ENCODE data around the gene LSAMP.
A peak's percentile ranks its signal among the peaks of the same experiment; 100 is the strongest.
"Not testable (repeated sequence)": the region's sequence is repeated elsewhere in the genome, so short reads cannot be mapped to it uniquely, and the experiment has no call there.

The LSAMP gene

GRCh38 chr3:115834068-115834467 lies 611.2 kb downstream of the LSAMP start:
- DNase-seq (ENCODE audit: low read depth) = peak; percentile 84

GRCh38 chr3:115833074-115833473 lies 612.2 kb downstream of the LSAMP start:
- DNase-seq (ENCODE audit: low read depth) = no peak

GRCh38 chr3:115832265-115832664 lies 613.0 kb downstream of the LSAMP start:
- DNase-seq (ENCODE audit: low read depth) = no peak

- no peak for DNase-seq (ENCODE audit: low read depth)
These were observed 613.4 kb downstream of the LSAMP start for GRCh38 chr3:115831864-115832263.

GRCh38 chr3:115830764-115831395 lies 614.4 kb downstream of the LSAMP start:
- no peak for DNase-seq (ENCODE audit: low read depth)

DNA sequence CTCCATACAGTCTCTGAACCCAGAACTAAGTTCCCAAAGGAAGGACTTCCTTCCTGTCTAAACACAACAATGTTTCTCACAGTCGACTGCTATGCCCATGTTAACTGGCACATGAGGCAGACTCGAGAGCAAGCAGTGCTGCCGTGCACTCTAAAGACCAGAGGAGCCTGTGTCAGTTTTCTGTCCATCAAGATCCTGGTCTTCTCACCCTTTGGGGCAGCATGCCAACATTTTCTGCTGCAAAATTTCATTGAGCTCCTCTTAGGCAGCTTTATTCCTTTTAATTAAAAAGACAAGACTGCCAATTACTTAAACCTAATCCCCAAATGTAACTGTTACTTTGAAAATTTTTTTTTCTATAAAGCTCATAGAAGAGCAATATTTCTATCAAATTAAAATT lies 616.9 kb downstream of the LSAMP start:
- DNase-seq (ENCODE audit: low read depth) = no peak

- DNase-seq (ENCODE audit: low read depth) = no peak
These were observed 617.8 kb downstream of the LSAMP start for GRCh38 chr3:115827495-115827894.

GRCh38 chr3:115825046-115825445 lies 620.2 kb downstream of the LSAMP start:
- DNase-seq (ENCODE audit: low read depth) = peak; percentile 31

DNA sequence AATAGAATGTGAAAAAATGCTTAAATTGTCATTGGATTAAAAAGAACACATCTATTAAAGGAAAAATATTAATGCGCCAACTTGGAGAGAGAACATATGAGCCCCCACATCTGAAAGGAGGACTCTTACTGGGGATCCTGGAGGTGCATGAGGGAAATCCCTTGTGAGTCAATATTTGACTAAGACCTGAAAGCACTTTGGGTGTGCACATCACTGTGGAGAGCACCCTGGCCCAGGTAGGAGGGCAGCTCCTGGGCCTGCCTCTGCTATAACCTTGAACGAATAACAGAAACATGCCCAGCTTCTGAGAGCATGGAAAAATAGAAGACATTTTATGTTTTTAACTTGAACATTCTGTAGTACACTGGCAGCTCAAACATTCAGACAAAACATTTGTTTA lies 622.2 kb downstream of the LSAMP start:
- no peak for DNase-seq (ENCODE audit: low read depth)

- DNase-seq (ENCODE audit: low read depth) = no peak
These were observed 622.7 kb downstream of the LSAMP start for GRCh38 chr3:115822579-115822978.

DNA sequence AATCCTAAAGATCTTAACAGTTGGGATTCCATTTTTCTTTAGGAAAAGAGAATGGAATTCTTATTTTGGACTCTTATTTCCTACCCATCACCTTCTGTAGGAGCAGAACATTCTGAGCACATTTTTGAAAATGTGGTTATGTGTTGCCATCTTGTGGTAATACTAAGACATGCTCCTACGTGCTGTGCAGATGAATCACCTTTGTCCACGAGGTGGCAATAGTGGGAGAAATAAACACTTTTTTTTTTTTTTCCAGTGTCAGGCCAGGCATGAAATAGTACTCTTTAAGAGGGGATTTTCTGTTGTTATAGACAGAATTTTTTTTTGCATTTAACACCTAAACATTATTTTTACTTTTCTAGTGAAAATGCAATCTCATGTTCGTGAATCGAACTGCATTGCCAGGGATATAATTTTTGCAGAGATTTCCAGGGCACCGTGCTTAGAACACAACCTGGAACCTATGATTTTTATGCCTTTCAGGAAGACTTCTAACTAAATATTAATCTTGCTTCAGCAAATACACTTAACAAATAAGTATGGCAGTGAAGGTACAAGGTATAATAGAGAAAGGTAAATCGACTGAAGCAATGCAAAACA lies 625.4 kb downstream of the LSAMP start:
- peak; percentile 89 for DNase-seq (ENCODE audit: low read depth)

GRCh38 chr3:115814778-115815380 lies 630.4 kb downstream of the LSAMP start:
- peak; percentile 83 for DNase-seq (ENCODE audit: low read depth)

GRCh38 chr3:115814006-115814405 lies 631.3 kb downstream of the LSAMP start:
- no peak for DNase-seq (ENCODE audit: low read depth)

- no peak for DNase-seq (ENCODE audit: low read depth)
These were observed 636.5 kb downstream of the LSAMP start for GRCh38 chr3:115808816-115809215.

GRCh38 chr3:115808244-115808643 lies 637.0 kb downstream of the LSAMP start:
- no peak for DNase-seq (ENCODE audit: low read depth)

- DNase-seq (ENCODE audit: low read depth) = peak; percentile 45
These were observed 638.8 kb downstream of the LSAMP start for GRCh38 chr3:115806501-115806900.

GRCh38 chr3:115805520-115805919 lies 639.8 kb downstream of the LSAMP start:
- no peak for DNase-seq (ENCODE audit: low read depth)

DNA sequence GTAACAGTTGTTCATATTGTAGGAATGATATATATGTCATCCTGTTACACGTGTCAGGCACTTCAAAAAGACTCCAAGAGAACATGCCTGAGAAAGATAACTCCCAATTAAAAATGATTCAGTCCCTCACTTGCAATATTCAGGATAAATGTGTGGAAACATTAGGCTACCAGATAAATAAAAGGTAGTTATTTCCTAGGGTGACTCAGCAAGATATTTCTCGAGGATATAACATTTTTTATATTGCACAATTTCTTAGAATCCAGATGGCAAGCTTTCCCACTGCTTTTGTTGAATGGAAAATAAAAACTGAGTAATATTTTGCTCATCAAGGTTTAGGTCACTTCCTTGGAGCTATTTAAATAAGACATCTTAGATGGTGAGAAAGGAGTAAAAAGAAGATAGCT lies 640.6 kb downstream of the LSAMP start:
- DNase-seq (ENCODE audit: low read depth) = peak; percentile 96

GRCh38 chr3:115804200-115804599 lies 641.1 kb downstream of the LSAMP start:
- peak; percentile 19 for DNase-seq (ENCODE audit: low read depth)

DNA sequence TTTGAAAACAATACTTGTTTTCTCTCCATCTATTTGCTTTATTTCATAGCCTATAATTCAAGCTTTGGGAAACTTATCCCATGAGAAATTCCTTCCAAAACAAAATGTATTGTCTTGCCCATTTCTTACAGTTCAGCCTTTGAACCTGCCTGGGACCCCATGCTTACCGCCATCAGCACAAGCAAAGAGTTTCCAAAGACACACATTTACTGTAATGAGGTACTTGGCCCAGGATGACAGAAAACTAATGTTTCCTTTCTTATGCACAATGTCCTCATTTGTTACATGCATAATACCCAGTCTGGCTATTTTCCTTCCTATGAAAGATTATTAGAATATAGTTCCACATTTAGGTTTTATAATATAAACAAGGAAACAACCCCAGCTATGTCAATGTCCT lies 641.6 kb downstream of the LSAMP start:
- DNase-seq (ENCODE audit: low read depth) = no peak

DNA sequence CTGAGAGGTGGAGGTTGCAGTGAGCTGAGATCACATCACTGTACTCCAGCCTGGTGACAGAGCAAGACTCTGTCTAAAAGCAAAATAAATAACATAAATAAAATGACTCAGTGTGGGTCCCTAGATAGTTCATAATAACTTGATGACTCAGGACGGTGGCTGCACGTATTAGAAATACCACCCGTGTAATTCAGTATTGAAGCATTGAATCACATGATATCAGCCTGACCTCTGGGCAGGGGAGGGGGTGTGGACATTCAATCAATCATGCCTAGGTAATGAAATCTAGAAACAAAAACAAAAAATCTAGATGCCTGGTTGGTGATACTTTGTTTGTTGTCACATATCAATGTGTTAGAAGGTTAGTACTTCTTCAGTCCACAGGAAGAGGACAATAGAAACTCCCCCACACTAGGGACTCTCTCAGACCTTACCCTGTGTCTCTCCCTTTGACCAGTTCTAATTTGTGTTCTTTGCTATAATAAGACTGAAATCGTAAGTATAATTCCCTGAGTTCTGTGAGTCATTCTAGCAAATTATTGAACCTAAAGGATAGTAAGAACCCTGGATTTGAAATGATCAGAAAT lies 644.7 kb downstream of the LSAMP start:
- DNase-seq (ENCODE audit: low read depth) = peak; percentile 91

GRCh38 chr3:115800065-115800464 lies 645.2 kb downstream of the LSAMP start:
- DNase-seq (ENCODE audit: low read depth) = not testable (repeated sequence)

All from ELR (cell line).